Sciatic nerve (tissue), 2 donors: ENCODE measurements around the gene TMBIM6. TPM values are rescaled to one million over a fixed set of nuclear protein-coding genes. Genes with fewer than 3 reads are reported as not detected.

Experiments used
- ATAC-seq: fragments of 200-7000 bp; cut with Tn5 transposase; one replicate; pipeline ENCODE4 v1.9.1; 2020; ENCODE audit warnings: mild to moderate bottlenecking, moderate library complexity
- DNase-seq: peaks from one replicate; pipeline ENCODE4 v3.0.0-alpha.2; 2020; ENCODE audit warnings: low spot score
- intact Hi-C: fragments of 100-400 bp; cut with DNase I; formaldehyde crosslinking; loops from one replicate; pipeline ENCODE4 v1.14.2; 2022
- total RNA-seq: library from RNA; stranded (reverse); fragmentation: NEBNext Ultra II Directional; extraction: Animal tissue kit (Norgen Biotek cat#: 25700); gene quantifications from one replicate; pipeline ENCODE4 v1.2.1, GENCODE V29; 2021
- donor health status: DM: no; HTN: no; CAD: no.
- donor health status: DM: no; HTN: no; CAD: no.

The TMBIM6 gene
- total RNA-seq, 1 donor from 2014 or later = 396 TPM

GRCh38 chr12:49807991-49808580 lies 66.7 kb downstream of the TMBIM6 start:
- peak; percentile 44 for DNase-seq
- intact Hi-C loops = no loop called here
- no peak for ATAC-seq

DNA sequence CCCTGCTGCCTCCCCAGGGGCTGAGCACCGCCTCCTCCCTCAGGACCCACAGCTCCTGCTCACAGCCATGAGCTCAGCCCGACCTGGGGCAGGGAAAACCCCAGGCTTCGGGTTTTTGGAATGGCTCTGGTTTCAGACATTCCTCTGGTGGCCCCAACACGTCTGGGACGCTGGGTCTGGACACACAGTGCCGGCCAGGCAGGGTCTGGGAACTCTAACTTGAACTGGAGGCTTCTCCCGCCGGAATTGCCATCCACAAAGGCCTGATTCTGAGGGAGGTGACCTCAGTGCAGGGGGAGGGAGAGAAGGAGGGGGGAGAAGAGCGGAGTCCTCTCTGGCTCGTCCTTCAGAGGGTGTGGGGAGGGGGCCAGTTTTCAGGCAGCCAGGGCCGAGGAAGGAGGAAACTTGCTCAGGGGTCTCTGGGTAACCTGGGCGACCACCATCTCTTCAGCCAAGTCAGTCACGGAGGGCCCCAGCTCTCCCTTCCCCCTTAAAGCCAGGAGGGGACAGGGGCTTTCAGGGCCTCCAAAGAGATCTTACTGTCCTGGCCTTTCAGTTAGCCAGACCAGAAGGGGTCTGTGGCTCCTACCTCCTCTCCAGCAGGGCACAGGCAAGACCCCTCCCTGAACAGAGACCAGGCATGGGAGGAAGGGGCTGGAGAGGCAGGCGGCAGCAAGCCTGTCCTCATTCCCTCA lies 67.5 kb downstream of the TMBIM6 start:
- peak; percentile 82 for ATAC-seq
- intact Hi-C loops = no loop called here
- DNase-seq = peak; percentile 69

DNA sequence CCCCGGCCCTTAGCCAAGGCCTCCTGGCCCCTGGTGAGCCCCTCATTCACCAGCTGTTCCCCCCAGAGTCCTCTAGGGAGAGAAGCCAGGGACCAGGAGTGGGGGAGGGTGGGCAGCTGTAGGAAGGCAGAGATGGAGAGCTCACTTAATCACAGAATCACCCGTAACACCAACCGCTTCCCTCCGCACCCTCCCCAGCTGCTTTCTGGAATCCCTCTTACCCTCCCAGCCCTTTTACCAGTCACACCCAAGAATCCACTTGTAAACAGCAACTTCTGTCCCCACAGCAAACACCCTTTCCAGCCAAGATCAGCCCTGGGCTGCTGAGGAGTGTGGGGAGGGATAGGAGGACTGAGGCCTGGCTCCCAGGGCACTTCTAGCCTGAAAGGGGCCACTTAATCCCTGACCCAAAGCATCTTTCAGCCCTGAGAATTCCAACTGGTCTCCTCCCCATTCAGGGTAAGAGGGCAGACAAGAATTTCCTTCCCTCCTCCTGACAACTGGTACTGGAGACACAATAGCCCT lies 68.1 kb downstream of the TMBIM6 start:
- DNase-seq (peak; percentile 23), ATAC-seq (peak; percentile 84)

DNA sequence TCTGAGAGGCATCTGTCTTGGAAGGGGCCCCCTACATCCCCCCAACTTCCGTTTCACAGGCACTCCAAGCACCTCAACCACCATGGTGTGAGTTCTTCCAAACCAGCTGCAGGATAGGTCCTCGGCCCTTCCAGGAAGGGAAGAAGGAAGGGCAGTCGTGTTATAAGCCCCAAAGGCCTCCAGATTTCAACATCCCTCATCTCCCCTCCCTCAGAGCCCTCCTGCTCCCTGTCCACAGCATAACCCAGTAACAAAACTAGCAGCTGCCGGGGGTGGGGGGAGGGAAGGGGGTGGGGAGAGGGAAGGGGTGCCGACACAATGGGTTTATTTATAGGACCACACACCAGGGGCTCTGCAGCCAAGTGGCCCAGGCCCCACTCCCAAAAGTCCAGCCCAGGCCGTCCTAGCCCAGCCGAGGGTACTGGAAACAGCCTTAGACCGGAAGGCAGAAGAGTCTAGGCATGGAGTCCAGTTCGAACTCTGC lies 68.6 kb downstream of the TMBIM6 start:
- DNase-seq (no peak), ATAC-seq (peak; percentile 71)
- intact Hi-C loops = no loop called here

More for the DNA sequence above, 68.1 kb downstream of the TMBIM6 start:
- intact Hi-C loops = no loop called here

GRCh38 chr12:49811136-49811535 lies 69.8 kb downstream of the TMBIM6 start:
- ATAC-seq (no peak), DNase-seq (no peak)

GRCh38 chr12:49811961-49812401 lies 70.6 kb downstream of the TMBIM6 start:
- ATAC-seq (no peak), DNase-seq (no peak)
- intact Hi-C loops = no loop called here

More at GRCh38 chr12:49811136-49811535, 69.8 kb downstream of the TMBIM6 start:
- intact Hi-C loops = no loop called here

- ATAC-seq = no peak
- no peak for DNase-seq
- intact Hi-C loops = no loop called here
Observed at GRCh38 chr12:49813131-49813530, 71.8 kb downstream of the TMBIM6 start.

Other genes starting within 250 kb of the TMBIM6 start
- gene KCNH3, start 202.5 kb upstream of the TMBIM6 start, total RNA-seq = 0.27 TPM
- 39.3 TPM for gene MCRS1, start 173.4 kb upstream of the TMBIM6 start, total RNA-seq
- 0.36 TPM for gene FAM186B, start 135.9 kb upstream of the TMBIM6 start, total RNA-seq
- 37.9 TPM for gene PRPF40B, start 118.0 kb upstream of the TMBIM6 start, total RNA-seq
- 64.8 TPM for gene FMNL3, start 34.2 kb upstream of the TMBIM6 start, total RNA-seq
- 38.2 TPM for gene NCKAP5L, start 86.9 kb downstream of the TMBIM6 start, total RNA-seq
- 3.9 TPM for gene BCDIN3D, start 101.5 kb downstream of the TMBIM6 start, total RNA-seq
- gene FAIM2, start 162.3 kb downstream of the TMBIM6 start, total RNA-seq = 107 TPM
- not detected for gene AQP2, start 209.2 kb downstream of the TMBIM6 start, total RNA-seq
- 0.71 TPM for gene AQP5, start 220.3 kb downstream of the TMBIM6 start, total RNA-seq
- gene AQP6, start 231.4 kb downstream of the TMBIM6 start, total RNA-seq = 0.27 TPM